ENCODE measurements around the gene TFB2M.
"Not testable (repeated sequence)": the region's sequence is repeated elsewhere in the genome, so short reads cannot be mapped to it uniquely, and the experiment has no call there.

TFB2M gene

GRCh38 chr1:246566128-246566812 lies at the start of gene TFB2M, which contains the start of gene CNST:
TFB2M (minus strand) TSS chr1:246566261; CDS start chr1:246566138, 123 bp downstream.
CNST (plus strand) TSS chr1:246566456; CDS start chr1:246591563, 25,107 bp downstream.
- peak; percentile 93 for DNase-seq

- DNase-seq: no peak
Measured at GRCh38 chr1:246613096-246613758, 47.2 kb upstream of the TFB2M start.

GRCh38 chr1:246609632-246610031 lies 43.6 kb upstream of the TFB2M start:
- no peak for DNase-seq

GRCh38 chr1:246608616-246609376 lies 42.7 kb upstream of the TFB2M start:
- DNase-seq: peak; percentile 41

GRCh38 chr1:246607462-246607861 lies 41.4 kb upstream of the TFB2M start:
- peak; percentile 69 for DNase-seq

GRCh38 chr1:246605231-246605630 lies 39.2 kb upstream of the TFB2M start:
- not testable (repeated sequence) for DNase-seq

- DNase-seq: no peak
Measured at GRCh38 chr1:246602194-246602593, 36.1 kb upstream of the TFB2M start.

GRCh38 chr1:246600579-246600978 lies 34.5 kb upstream of the TFB2M start:
- no peak for DNase-seq

- DNase-seq: no peak
Measured at GRCh38 chr1:246599315-246599714, 33.3 kb upstream of the TFB2M start.

- DNase-seq: no peak
Measured at GRCh38 chr1:246597971-246598370, 31.9 kb upstream of the TFB2M start.

GRCh38 chr1:246597340-246597739 lies 31.3 kb upstream of the TFB2M start:
- DNase-seq: no peak

GRCh38 chr1:246595146-246595545 lies 29.1 kb upstream of the TFB2M start:
- DNase-seq: no peak

GRCh38 chr1:246592695-246593094 lies 26.6 kb upstream of the TFB2M start:
- DNase-seq: no peak

- DNase-seq: no peak
Measured at GRCh38 chr1:246591958-246592357, 25.9 kb upstream of the TFB2M start.

GRCh38 chr1:246591504-246591903 lies 25.4 kb upstream of the TFB2M start:
- no peak for DNase-seq

- DNase-seq: no peak
Measured at GRCh38 chr1:246591047-246591446, 25.0 kb upstream of the TFB2M start.

- DNase-seq: not testable (repeated sequence)
Measured at GRCh38 chr1:246589919-246590318, 23.9 kb upstream of the TFB2M start.

- DNase-seq: no peak
Measured at GRCh38 chr1:246588159-246588721, 22.2 kb upstream of the TFB2M start.

- no peak for DNase-seq
Measured at GRCh38 chr1:246587606-246588005, 21.5 kb upstream of the TFB2M start.

- no peak for DNase-seq
Measured at GRCh38 chr1:246587032-246587431, 21.0 kb upstream of the TFB2M start.

- DNase-seq: no peak
Measured at GRCh38 chr1:246583448-246584185, 17.6 kb upstream of the TFB2M start.

GRCh38 chr1:246583056-246583440 lies 17.0 kb upstream of the TFB2M start:
- no peak for DNase-seq

All from SHP77 treated with DMSO at 0.1 percent for 48 hours (cell line).